GM12892 (cell line): Measurements from ENCODE around the gene GOLGA3.

Source experiments
- POLR2A ChIP-seq: IDR thresholded peaks from 2 replicates; pipeline ENCODE4 v1.6.1; 2011; ENCODE audit warnings: low read depth, low read length, control low read depth
- POLR2AphosphoS5 ChIP-seq: IDR thresholded peaks from 2 replicates; pipeline ENCODE4 v1.6.1; 2011; ENCODE audit warnings: low read depth, low read length, control low read depth

DNA sequence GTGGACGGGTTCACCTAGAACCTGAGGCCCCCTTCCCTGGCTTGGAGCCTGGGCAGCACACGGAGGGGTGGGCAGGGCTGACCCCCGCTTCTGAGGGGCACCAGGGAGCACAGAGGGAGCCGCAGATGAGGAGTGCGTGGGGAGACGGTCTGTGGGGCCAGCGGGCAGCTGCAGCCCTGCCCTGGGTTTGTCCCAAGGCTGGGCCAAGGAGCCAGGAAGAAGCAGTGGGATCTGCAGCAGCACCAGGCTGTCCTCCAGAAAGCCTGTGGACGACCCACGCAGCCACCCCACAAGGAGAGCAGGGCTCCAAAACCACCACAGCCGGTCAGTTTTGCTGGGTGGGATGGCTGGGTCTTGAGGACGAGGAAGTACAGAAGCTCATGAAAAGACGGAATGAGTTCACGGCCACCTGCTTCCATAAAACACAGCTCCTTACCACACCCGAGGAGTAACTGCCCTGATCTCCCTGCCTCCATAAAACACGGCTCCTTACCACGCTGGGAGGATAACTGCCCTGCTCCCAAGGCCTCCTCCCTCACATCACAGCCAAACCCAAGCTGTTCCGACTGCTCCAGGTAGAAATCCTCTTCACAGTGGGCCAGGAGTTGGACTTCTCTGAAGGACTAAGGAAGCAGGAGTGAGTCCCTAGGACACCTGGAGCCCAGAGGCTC is 9.9 kb upstream of the GOLGA3 start:
- TF ChIP-seq POLR2A = no peak
- no peak for TF ChIP-seq POLR2AphosphoS5
